ENCODE data around the gene REV1. TPM values are rescaled to one million over a fixed set of nuclear protein-coding genes. Genes with fewer than 3 reads are reported as not detected.

Gene REV1
- total and polyA plus RNA-seq, 2 experiments from 2014 or later = 32.9 to 46.7 TPM

- Mint-ChIP-seq H3K36me3 (ENCODE audit: low read depth) (peaks cover 22% of the 10 kb centered on the region), H3K4me3 (no peak overlapping the region), H3K4me1 (peaks cover 15% of the 10 kb centered on the region), H3K27me3 (ENCODE audit: insufficient read depth, low read depth, poor library complexity) (no peaks in the 10 kb centered on the region), H3K27ac (peak overlapping the region; percentile 73), H3K9me3 (no peaks in the 10 kb centered on the region)
- Histone ChIP-seq H3K79me2 (replicated peaks; ENCODE audit: insufficient read depth) (peaks cover 27% of the 10 kb centered on the region), H3F3A (replicated peaks; ENCODE audit: low read depth) (no peaks in the 10 kb centered on the region), H3K36me3 (ENCODE audit: insufficient read depth) (peaks cover 5% of the 10 kb centered on the region; the same call in 1 of the 2 replicates), H3K4me1 (ENCODE audit: insufficient read depth) (peaks cover 21% of the 10 kb centered on the region), H3K9me2 (ENCODE audit: insufficient read depth) (no peaks in the 10 kb centered on the region), H3K27ac (ENCODE audit: low read depth) (peak overlapping the region; percentile 23; the same call in 1 of the 2 replicates), H3K4me3 (no peak overlapping the region), H4K20me1 (replicated peaks; ENCODE audit: insufficient read depth) (no peaks in the 10 kb centered on the region), H3K4me2 (no peak overlapping the region), H2AFZ (no peak overlapping the region), H3K27me3 (ENCODE audit: insufficient read depth) (no peaks in the 10 kb centered on the region)
- ATAC-seq (no peak), DNase-seq (ENCODE audit: low spot score) (no peak)
- TF ChIP-seq, protein P1, sequence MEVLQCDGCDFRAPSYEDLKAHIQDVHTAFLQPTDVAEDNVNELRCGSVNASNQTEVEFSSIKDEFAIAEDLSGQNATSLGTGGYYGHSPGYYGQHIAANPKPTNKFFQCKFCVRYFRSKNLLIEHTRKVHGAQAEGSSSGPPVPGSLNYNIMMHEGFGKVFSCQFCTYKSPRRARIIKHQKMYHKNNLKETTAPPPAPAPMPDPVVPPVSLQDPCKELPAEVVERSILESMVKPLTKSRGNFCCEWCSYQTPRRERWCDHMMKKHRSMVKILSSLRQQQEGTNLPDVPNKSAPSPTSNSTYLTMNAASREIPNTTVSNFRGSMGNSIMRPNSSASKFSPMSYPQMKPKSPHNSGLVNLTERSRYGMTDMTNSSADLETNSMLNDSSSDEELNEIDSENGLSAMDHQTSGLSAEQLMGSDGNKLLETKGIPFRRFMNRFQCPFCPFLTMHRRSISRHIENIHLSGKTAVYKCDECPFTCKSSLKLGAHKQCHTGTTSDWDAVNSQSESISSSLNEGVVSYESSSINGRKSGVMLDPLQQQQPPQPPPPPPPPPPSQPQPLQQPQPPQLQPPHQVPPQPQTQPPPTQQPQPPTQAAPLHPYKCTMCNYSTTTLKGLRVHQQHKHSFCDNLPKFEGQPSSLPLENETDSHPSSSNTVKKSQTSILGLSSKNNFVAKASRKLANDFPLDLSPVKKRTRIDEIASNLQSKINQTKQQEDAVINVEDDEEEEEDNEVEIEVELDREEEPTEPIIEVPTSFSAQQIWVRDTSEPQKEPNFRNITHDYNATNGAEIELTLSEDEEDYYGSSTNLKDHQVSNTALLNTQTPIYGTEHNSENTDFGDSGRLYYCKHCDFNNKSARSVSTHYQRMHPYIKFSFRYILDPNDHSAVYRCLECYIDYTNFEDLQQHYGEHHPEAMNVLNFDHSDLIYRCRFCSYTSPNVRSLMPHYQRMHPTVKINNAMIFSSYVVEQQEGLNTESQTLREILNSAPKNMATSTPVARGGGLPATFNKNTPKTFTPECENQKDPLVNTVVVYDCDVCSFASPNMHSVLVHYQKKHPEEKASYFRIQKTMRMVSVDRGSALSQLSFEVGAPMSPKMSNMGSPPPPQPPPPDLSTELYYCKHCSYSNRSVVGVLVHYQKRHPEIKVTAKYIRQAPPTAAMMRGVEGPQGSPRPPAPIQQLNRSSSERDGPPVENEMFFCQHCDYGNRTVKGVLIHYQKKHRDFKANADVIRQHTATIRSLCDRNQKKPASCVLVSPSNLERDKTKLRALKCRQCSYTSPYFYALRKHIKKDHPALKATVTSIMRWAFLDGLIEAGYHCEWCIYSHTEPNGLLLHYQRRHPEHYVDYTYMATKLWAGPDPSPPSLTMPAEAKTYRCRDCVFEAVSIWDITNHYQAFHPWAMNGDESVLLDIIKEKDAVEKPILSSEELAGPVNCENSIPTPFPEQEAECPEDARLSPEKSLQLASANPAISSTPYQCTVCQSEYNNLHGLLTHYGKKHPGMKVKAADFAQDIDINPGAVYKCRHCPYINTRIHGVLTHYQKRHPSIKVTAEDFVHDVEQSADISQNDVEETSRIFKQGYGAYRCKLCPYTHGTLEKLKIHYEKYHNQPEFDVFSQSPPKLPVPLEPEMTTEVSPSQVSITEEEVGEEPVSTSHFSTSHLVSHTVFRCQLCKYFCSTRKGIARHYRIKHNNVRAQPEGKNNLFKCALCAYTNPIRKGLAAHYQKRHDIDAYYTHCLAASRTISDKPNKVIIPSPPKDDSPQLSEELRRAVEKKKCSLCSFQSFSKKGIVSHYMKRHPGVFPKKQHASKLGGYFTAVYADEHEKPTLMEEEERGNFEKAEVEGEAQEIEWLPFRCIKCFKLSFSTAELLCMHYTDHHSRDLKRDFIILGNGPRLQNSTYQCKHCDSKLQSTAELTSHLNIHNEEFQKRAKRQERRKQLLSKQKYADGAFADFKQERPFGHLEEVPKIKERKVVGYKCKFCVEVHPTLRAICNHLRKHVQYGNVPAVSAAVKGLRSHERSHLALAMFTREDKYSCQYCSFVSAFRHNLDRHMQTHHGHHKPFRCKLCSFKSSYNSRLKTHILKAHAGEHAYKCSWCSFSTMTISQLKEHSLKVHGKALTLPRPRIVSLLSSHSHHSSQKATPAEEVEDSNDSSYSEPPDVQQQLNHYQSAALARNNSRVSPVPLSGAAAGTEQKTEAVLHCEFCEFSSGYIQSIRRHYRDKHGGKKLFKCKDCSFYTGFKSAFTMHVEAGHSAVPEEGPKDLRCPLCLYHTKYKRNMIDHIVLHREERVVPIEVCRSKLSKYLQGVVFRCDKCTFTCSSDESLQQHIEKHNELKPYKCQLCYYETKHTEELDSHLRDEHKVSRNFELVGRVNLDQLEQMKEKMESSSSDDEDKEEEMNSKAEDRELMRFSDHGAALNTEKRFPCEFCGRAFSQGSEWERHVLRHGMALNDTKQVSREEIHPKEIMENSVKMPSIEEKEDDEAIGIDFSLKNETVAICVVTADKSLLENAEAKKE (CRISPR knock-in tag; IDR thresholded peaks at IDR 0.05) = no peak
- TF ChIP-seq ZNF331 (CRISPR knock-in tag; IDR thresholded peaks at IDR 0.05; ENCODE audit: low read depth) (no peak), STAT1 (IDR thresholded peaks at IDR 0.05; ENCODE audit: unreplicated experiment) (no peak), EZH2phosphoT487 (IDR thresholded peaks at IDR 0.05; ENCODE audit: unreplicated experiment) (no peak), POLR2AphosphoS5 (IDR thresholded peaks at IDR 0.05; ENCODE audit: low read depth) (no peak), ZNF114 (CRISPR knock-in tag; IDR thresholded peaks at IDR 0.05) (no peak), JUNB (IDR thresholded peaks at IDR 0.05; ENCODE audit: unreplicated experiment) (no peak), NANOG (IDR thresholded peaks at IDR 0.05; ENCODE audit: borderline replicate concordance) (no peak), CREB1 (CRISPR knock-in tag; IDR thresholded peaks at IDR 0.05; ENCODE audit: low read depth) (no peak), EZH2 (IDR thresholded peaks at IDR 0.05; ENCODE audit: low read depth, unreplicated experiment) (no peak)
- TF ChIP-seq, protein P2, sequence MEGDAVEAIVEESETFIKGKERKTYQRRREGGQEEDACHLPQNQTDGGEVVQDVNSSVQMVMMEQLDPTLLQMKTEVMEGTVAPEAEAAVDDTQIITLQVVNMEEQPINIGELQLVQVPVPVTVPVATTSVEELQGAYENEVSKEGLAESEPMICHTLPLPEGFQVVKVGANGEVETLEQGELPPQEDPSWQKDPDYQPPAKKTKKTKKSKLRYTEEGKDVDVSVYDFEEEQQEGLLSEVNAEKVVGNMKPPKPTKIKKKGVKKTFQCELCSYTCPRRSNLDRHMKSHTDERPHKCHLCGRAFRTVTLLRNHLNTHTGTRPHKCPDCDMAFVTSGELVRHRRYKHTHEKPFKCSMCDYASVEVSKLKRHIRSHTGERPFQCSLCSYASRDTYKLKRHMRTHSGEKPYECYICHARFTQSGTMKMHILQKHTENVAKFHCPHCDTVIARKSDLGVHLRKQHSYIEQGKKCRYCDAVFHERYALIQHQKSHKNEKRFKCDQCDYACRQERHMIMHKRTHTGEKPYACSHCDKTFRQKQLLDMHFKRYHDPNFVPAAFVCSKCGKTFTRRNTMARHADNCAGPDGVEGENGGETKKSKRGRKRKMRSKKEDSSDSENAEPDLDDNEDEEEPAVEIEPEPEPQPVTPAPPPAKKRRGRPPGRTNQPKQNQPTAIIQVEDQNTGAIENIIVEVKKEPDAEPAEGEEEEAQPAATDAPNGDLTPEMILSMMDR (conservative IDR thresholded peaks at IDR 0.05; ENCODE audit: low read depth in 2 of 2) = no peak
- TF ChIP-seq, protein P3, sequence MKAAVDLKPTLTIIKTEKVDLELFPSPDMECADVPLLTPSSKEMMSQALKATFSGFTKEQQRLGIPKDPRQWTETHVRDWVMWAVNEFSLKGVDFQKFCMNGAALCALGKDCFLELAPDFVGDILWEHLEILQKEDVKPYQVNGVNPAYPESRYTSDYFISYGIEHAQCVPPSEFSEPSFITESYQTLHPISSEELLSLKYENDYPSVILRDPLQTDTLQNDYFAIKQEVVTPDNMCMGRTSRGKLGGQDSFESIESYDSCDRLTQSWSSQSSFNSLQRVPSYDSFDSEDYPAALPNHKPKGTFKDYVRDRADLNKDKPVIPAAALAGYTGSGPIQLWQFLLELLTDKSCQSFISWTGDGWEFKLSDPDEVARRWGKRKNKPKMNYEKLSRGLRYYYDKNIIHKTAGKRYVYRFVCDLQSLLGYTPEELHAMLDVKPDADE (IDR thresholded peaks at IDR 0.05) = no peak
- TF ChIP-seq, protein P4, sequence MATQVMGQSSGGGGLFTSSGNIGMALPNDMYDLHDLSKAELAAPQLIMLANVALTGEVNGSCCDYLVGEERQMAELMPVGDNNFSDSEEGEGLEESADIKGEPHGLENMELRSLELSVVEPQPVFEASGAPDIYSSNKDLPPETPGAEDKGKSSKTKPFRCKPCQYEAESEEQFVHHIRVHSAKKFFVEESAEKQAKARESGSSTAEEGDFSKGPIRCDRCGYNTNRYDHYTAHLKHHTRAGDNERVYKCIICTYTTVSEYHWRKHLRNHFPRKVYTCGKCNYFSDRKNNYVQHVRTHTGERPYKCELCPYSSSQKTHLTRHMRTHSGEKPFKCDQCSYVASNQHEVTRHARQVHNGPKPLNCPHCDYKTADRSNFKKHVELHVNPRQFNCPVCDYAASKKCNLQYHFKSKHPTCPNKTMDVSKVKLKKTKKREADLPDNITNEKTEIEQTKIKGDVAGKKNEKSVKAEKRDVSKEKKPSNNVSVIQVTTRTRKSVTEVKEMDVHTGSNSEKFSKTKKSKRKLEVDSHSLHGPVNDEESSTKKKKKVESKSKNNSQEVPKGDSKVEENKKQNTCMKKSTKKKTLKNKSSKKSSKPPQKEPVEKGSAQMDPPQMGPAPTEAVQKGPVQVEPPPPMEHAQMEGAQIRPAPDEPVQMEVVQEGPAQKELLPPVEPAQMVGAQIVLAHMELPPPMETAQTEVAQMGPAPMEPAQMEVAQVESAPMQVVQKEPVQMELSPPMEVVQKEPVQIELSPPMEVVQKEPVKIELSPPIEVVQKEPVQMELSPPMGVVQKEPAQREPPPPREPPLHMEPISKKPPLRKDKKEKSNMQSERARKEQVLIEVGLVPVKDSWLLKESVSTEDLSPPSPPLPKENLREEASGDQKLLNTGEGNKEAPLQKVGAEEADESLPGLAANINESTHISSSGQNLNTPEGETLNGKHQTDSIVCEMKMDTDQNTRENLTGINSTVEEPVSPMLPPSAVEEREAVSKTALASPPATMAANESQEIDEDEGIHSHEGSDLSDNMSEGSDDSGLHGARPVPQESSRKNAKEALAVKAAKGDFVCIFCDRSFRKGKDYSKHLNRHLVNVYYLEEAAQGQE (IDR thresholded peaks at IDR 0.05; ENCODE audit: unreplicated experiment) = no peak
These were observed 45.6 kb downstream of the REV1 start for GRCh38 chr2:99444222-99444621.

Measured in GM23338 (cell line).